Endothelial cell of umbilical vein (primary cell): ENCODE measurements around the gene GRM7. TPM values are rescaled to one million over a fixed set of nuclear protein-coding genes. Genes with fewer than 3 reads are reported as not detected.

ENCODE experiments used
- BruUV-seq: library from RNA; stranded (reverse); fragments of 400-500 nt; replicated peaks from 2 replicates; lab custom pipeline; 2021; lab: Mats Ljungman, UMichigan
- CTCF ChIA-PET: fragments of 300-600, 350-600 bp; sonication (Branson Sonifier 250); formaldehyde crosslinking; loops from one replicate; lab custom pipeline; 2021; ENCODE audit warnings: antibody characterized with exemption, inconsistent platforms; lab: Charles Lee
- POLR2A ChIA-PET: fragments of 300-600, 350-600 bp; sonication (Branson Sonifier 250); formaldehyde crosslinking; loops from one replicate; lab custom pipeline; 2021; ENCODE audit warnings: antibody characterized with exemption, inconsistent platforms; lab: Charles Lee
- DNase-seq: peaks from one replicate; pipeline ENCODE4 v3.0.0-alpha.2; 2011; ENCODE audit warnings: low read depth, low spot score
- FAIRE-seq: peaks from 2 replicates; lab custom pipeline; 2011; peaks lifted over from hg19 to GRCh38; lab: Jason Lieb, UNC
- H2AFZ ChIP-seq: 2 replicates; pipeline ENCODE4 v1.6.0; 2012; ENCODE audit warnings: low read depth, low read length, control low read depth, inconsistent platforms
- H3K27ac ChIP-seq: 2 replicates; pipeline ENCODE4 v1.5.1; 2011; ENCODE audit warnings: low read depth, mild to moderate bottlenecking, control low read depth, low read length, moderate library complexity; ENCODE audit not compliant: insufficient read depth
- H3K27me3 ChIP-seq, 2 experiments: 2 replicates each; pipeline versions ENCODE4 v1.6.0 to v1.6.1; 2011; ENCODE audit warnings: low read length in 2 of 2, mixed read lengths in 1 of 2; ENCODE audit not compliant: control insufficient read depth in 2 of 2, insufficient read depth in 2 of 2
- H3K36me3 ChIP-seq, 2 experiments: 2 replicates in 1 of 2; 3 replicates in 1 of 2; pipeline ENCODE4 v1.5.1; 2011; ENCODE audit warnings: low read length in 2 of 2, mild to moderate bottlenecking in 1 of 2, moderate library complexity in 1 of 2; ENCODE audit not compliant: control insufficient read depth in 2 of 2, insufficient read depth in 2 of 2; ENCODE audit errors: extremely low read depth in 1 of 2
- H3K4me1 ChIP-seq: 3 replicates; pipeline ENCODE4 v1.5.1; 2011; ENCODE audit warnings: mild to moderate bottlenecking, low read length; ENCODE audit not compliant: control insufficient read depth, insufficient read depth; ENCODE audit errors: extremely low read depth
- H3K4me2 ChIP-seq: 2 replicates; pipeline ENCODE4 v1.6.1; 2011; ENCODE audit warnings: low read length, control low read depth, mixed read lengths; ENCODE audit not compliant: insufficient read depth
- H3K4me3 ChIP-seq, 3 experiments: fragments of 200-600 bp in 1 of 3; sonication (generic), shearing (Covaris generic) in 1 of 3; replicated peaks in 1 of 3; 2 replicates each; pipeline ENCODE4 v1.5.1; 2011 to 2016; ENCODE audit warnings: control low read depth in 3 of 3, low read length in 3 of 3, mild to moderate bottlenecking in 2 of 3, inconsistent platforms in 1 of 3, low read depth in 1 of 3, moderate library complexity in 1 of 3; ENCODE audit not compliant: insufficient read depth in 1 of 3
- H3K79me2 ChIP-seq: 2 replicates; pipeline ENCODE4 v1.6.0; 2012; ENCODE audit warnings: low read length, inconsistent platforms; ENCODE audit not compliant: control insufficient read depth, insufficient read depth
- H3K9ac ChIP-seq: replicated peaks from 2 replicates; pipeline ENCODE3; 2011; ENCODE audit warnings: low read length, control low read depth; ENCODE audit not compliant: insufficient read depth; ENCODE audit errors: extremely low read depth
- H3K9me1 ChIP-seq: replicated peaks from 3 replicates; pipeline ENCODE4 v1.6.0; 2011; ENCODE audit warnings: mild to moderate bottlenecking, low read length; ENCODE audit not compliant: control insufficient read depth, insufficient read depth; ENCODE audit errors: extremely low read depth
- H3K9me3 ChIP-seq: replicated peaks from 2 replicates; pipeline ENCODE4 v1.5.1; 2012; ENCODE audit warnings: low read length, inconsistent platforms; ENCODE audit not compliant: control insufficient read depth, insufficient read depth
- H4K20me1 ChIP-seq: replicated peaks from 2 replicates; pipeline ENCODE3; 2011; ENCODE audit warnings: mild to moderate bottlenecking, low read length; ENCODE audit not compliant: control insufficient read depth, insufficient read depth; ENCODE audit errors: extremely low read depth
- CTCF ChIP-seq, 2 donors: IDR thresholded peaks; 1 replicate in 1 of 2; 2 replicates in 1 of 2; pipeline ENCODE4 v1.5.1; 2011; ENCODE audit warnings: low read length in 2 of 2, mild to moderate bottlenecking in 2 of 2, moderate library complexity in 2 of 2, control low read depth in 1 of 2, inconsistent platforms in 1 of 2, low read depth in 1 of 2; ENCODE audit not compliant: insufficient read depth in 1 of 2; ENCODE audit errors: extremely low read depth in 1 of 2
- EZH2 ChIP-seq: IDR thresholded peaks from 2 replicates; pipeline ENCODE4 v1.6.1; 2012; ENCODE audit warnings: borderline replicate concordance, low read depth, mild to moderate bottlenecking, moderate library complexity, low read length, inconsistent platforms; ENCODE audit not compliant: severe bottlenecking
- FOS ChIP-seq: IDR thresholded peaks from 2 replicates; pipeline ENCODE4 v1.6.1; 2011; ENCODE audit warnings: mild to moderate bottlenecking, low read length, moderate library complexity, borderline replicate concordance; ENCODE audit not compliant: insufficient read depth
- GATA2 ChIP-seq: IDR thresholded peaks from 2 replicates; pipeline ENCODE4 v1.7.0; 2011; ENCODE audit warnings: low read depth, mild to moderate bottlenecking, moderate library complexity, mixed read lengths, low read length; ENCODE audit not compliant: insufficient read length, insufficient read depth
- JUN ChIP-seq: IDR thresholded peaks from 2 replicates; pipeline ENCODE4 v1.6.1; 2011; ENCODE audit warnings: borderline replicate concordance, low read depth; ENCODE audit not compliant: insufficient read length, insufficient read depth
- MAX ChIP-seq: IDR thresholded peaks from 2 replicates; pipeline ENCODE4 v1.6.1; 2011; ENCODE audit not compliant: insufficient read depth, insufficient read length
- MYC ChIP-seq: IDR thresholded peaks from one replicate; pipeline ENCODE4 v1.6.1; 2011; ENCODE audit warnings: mild to moderate bottlenecking, low read depth, low read length
- POLR2A ChIP-seq: IDR thresholded peaks from 2 replicates; pipeline ENCODE4 v1.6.1; 2012; ENCODE audit warnings: low read depth, mild to moderate bottlenecking, control low read depth, low read length
- POLR2AphosphoS5 ChIP-seq: IDR thresholded peaks from 2 replicates; pipeline ENCODE4 v1.6.1; 2012; ENCODE audit warnings: low read depth, mild to moderate bottlenecking, control low read depth, low read length, moderate library complexity; ENCODE audit not compliant: insufficient read depth
- dilution Hi-C: fragments of 300-500 bp; cut with MboI; formaldehyde crosslinking; loops from one replicate; pipeline ENCODE4 v1.15.0; 2019; ENCODE audit warnings: low sequenced_read_pairs; ENCODE audit not compliant: extremely low pct_ligation_motif_present
- intact Hi-C: fragments of 100-400 bp; cut with micrococcal nuclease; formaldehyde crosslinking; loops from one replicate; pipeline ENCODE4 v1.10.0; 2022
- polyA plus RNA-seq, 4 experiments: library from polyadenylated mRNA; depleted of rRNA in 3 of 4; stranded (reverse) in 3 of 4; unstranded in 1 of 4; fragments of >200 nt; gene quantifications; 2 replicates each; pipeline versions ENCODE4 v1.2.1 to v1.2.3, GENCODE V29; 2011 to 2012; ENCODE audit warnings: missing spikeins in 1 of 4
- total RNA-seq: library from RNA; stranded (reverse); gene quantifications from 2 replicates; pipeline ENCODE4 v1.2.3, GENCODE V29; 2021

Gene GRM7
- total and polyA plus RNA-seq, 2 donors (not counting 3 experiments of a cell fraction or from before 2014, with no cell fraction given) = 0.12 TPM; not detected in 1

- H3K27me3 ChIP-seq = no peaks in the 10 kb centered on the region
- no peak overlapping the region for H3K4me3 ChIP-seq
- no peak for TF ChIP-seq GATA2
- TF ChIP-seq FOS = no peak
- TF ChIP-seq POLR2A = no peak
- TF ChIP-seq MYC = no peak
- no peak for TF ChIP-seq CTCF (IDR thresholded peaks at IDR 0.05; ENCODE audit: extremely low read depth in 1 of 2, insufficient read depth in 1 of 2, low read depth in 1 of 2, low read length in 2 of 2)
- TF ChIP-seq POLR2AphosphoS5 = no peak
- TF ChIP-seq JUN = no peak
- TF ChIP-seq EZH2 = no peak
- TF ChIP-seq MAX = no peak
- BruUV-seq = no TSS peak
- no peaks in the 10 kb centered on the region for H3K79me2 ChIP-seq
- no peak overlapping the region for H3K27ac ChIP-seq
- no peaks in the 10 kb centered on the region for H3K9me1 ChIP-seq
- no peak overlapping the region for H2AFZ ChIP-seq
- ChIA-PET POLR2A (no interaction called here), CTCF (no interaction called here)
- intact Hi-C loops (no loop called here), dilution Hi-C loops (no loop called here)
- no peak overlapping the region for H3K4me2 ChIP-seq
- H3K9ac ChIP-seq = no peak overlapping the region
- H3K36me3 ChIP-seq = no peaks in the 10 kb centered on the region
- no peak for FAIRE-seq
- no peaks in the 10 kb centered on the region for H4K20me1 ChIP-seq
- no peaks in the 10 kb centered on the region for H3K9me3 ChIP-seq
- no peaks in the 10 kb centered on the region for H3K4me1 ChIP-seq
- DNase-seq = no peak
These were observed 209.5 kb downstream of the GRM7 start for GRCh38 chr3:7070461-7070860.
